ENCODE measurements around the gene RAB4A. TPM values are rescaled to one million over a fixed set of nuclear protein-coding genes. Genes with fewer than 3 reads are reported as not detected.

Gene RAB4A
- total RNA-seq, 3 donors from 2014 or later, result 27.5 to 47.8 (median 42.1) TPM

DNA sequence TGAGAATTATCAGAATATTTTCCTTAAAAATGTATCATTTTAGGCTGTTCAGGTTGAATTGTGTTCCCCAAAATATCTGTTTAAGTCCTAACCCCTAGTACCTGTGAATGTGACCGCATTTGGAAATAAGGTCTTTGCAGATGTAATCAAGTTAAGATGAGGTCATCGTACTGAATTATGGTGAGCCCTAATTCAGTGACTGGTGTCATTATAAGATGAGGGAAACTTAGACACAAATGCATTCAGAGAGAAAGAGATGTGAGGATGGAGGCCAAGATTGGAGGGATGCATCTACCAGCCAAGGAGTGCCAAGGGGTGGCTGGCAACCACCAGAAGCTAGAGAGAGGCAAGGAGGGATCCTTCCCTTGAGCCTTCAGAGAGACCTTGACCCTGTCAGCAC lies 4.1 kb downstream of the RAB4A start:
- Histone ChIP-seq H3K4me1 (peaks cover 3 to 7% of the 10 kb centered on the region in 2 donors), H3K36me3 (no peaks in the 10 kb centered on the region), H3K27ac (no peak overlapping the region), H3K27me3 (no peaks in the 10 kb centered on the region), H3K4me3 (no peak overlapping the region), H3K9me3 (no peaks in the 10 kb centered on the region)
- DNase-seq (ENCODE audit: low spot score in 2 of 2), result no peak
- intact Hi-C loops (cut with DNase I; ENCODE audit: low total_unique reads), result no loop called here
- no peak for TF ChIP-seq POLR2A (IDR thresholded peaks at IDR 0.05)
- TF ChIP-seq, protein P1, sequence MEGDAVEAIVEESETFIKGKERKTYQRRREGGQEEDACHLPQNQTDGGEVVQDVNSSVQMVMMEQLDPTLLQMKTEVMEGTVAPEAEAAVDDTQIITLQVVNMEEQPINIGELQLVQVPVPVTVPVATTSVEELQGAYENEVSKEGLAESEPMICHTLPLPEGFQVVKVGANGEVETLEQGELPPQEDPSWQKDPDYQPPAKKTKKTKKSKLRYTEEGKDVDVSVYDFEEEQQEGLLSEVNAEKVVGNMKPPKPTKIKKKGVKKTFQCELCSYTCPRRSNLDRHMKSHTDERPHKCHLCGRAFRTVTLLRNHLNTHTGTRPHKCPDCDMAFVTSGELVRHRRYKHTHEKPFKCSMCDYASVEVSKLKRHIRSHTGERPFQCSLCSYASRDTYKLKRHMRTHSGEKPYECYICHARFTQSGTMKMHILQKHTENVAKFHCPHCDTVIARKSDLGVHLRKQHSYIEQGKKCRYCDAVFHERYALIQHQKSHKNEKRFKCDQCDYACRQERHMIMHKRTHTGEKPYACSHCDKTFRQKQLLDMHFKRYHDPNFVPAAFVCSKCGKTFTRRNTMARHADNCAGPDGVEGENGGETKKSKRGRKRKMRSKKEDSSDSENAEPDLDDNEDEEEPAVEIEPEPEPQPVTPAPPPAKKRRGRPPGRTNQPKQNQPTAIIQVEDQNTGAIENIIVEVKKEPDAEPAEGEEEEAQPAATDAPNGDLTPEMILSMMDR (IDR thresholded peaks at IDR 0.05), result no peak
- TF ChIP-seq POLR2AphosphoS5 (IDR thresholded peaks at IDR 0.05), result no peak

GRCh38 chr1:229278120-229278741 lies 7.3 kb downstream of the RAB4A start:
- no peaks in the 10 kb centered on the region for H3K36me3 ChIP-seq
- no peak overlapping the region for H3K27ac ChIP-seq
- peaks cover 2 to 7% of the 10 kb centered on the region in 2 donors for H3K4me1 ChIP-seq

GRCh38 chr1:229279242-229279641 lies 8.3 kb downstream of the RAB4A start:
- Histone ChIP-seq H3K4me3 (no peak overlapping the region), H3K9me3 (no peaks in the 10 kb centered on the region), H3K36me3 (no peaks in the 10 kb centered on the region), H3K27ac (no peak overlapping the region), H3K27me3 (no peaks in the 10 kb centered on the region), H3K4me1 (peaks cover 2 to 7% of the 10 kb centered on the region in 2 donors)
- intact Hi-C loops (cut with DNase I; ENCODE audit: low total_unique reads), result no loop called here
- no peak for TF ChIP-seq POLR2AphosphoS5 (IDR thresholded peaks at IDR 0.05)
- TF ChIP-seq POLR2A (IDR thresholded peaks at IDR 0.05), result no peak
- TF ChIP-seq, protein P1 (IDR thresholded peaks at IDR 0.05), result no peak
- DNase-seq (ENCODE audit: low spot score in 2 of 2), result no peak

More at GRCh38 chr1:229278120-229278741, 7.3 kb downstream of the RAB4A start:
- H3K4me3 ChIP-seq, result no peak overlapping the region
- intact Hi-C loops (cut with DNase I; ENCODE audit: low total_unique reads), result no loop called here
- no peak for DNase-seq (ENCODE audit: low spot score in 2 of 2)
- no peaks in the 10 kb centered on the region for H3K9me3 ChIP-seq
- no peaks in the 10 kb centered on the region for H3K27me3 ChIP-seq
- TF ChIP-seq POLR2AphosphoS5 (IDR thresholded peaks at IDR 0.05), result no peak
- TF ChIP-seq, protein P1 (IDR thresholded peaks at IDR 0.05), result no peak
- TF ChIP-seq POLR2A (IDR thresholded peaks at IDR 0.05), result no peak

DNA sequence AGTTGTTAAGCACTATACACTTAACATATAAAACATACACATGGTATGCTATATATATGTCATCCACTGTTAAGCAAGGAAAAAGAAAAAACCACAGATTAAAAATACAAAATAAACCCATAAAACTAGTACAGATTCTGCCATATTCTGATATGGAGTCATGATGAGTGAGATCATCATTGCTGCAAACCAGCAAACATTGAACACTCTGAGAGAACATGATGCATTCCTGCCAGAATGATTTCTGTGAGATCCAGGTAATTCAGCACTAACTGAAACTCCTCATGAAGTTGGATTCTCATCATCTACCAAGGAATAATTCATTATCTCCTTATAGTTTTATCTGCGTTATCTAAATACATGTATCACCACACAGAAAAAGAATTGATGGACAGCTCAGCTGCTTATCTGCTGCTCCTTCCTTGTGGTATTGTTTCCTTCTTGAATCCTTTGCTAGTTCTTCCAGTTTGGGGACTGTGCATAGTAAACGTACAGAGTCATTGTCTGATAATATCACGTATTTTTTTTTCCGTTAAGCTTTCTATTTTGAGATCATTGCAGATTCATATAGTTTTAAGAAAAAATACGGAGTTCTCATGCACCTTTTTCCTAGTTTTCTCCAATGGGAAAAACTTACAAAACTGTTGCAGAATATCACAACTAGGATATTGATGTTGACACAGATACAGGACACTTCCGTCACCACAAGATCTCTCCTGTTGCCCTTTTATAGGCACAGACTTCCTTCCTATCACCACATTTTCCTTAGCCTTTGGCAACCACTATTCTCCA lies 9.3 kb downstream of the RAB4A start:
- no peak for DNase-seq (ENCODE audit: low spot score in 2 of 2)
- Histone ChIP-seq H3K36me3 (no peaks in the 10 kb centered on the region), H3K9me3 (no peaks in the 10 kb centered on the region), H3K27ac (no peak overlapping the region), H3K27me3 (no peaks in the 10 kb centered on the region), H3K4me1 (peaks cover 2 to 7% of the 10 kb centered on the region in 2 donors), H3K4me3 (no peak overlapping the region)
- TF ChIP-seq, protein P1 (IDR thresholded peaks at IDR 0.05), result no peak
- TF ChIP-seq POLR2A (IDR thresholded peaks at IDR 0.05) (no peak), POLR2AphosphoS5 (IDR thresholded peaks at IDR 0.05) (no peak)
- intact Hi-C loops (cut with DNase I; ENCODE audit: low total_unique reads), result no loop called here

DNA sequence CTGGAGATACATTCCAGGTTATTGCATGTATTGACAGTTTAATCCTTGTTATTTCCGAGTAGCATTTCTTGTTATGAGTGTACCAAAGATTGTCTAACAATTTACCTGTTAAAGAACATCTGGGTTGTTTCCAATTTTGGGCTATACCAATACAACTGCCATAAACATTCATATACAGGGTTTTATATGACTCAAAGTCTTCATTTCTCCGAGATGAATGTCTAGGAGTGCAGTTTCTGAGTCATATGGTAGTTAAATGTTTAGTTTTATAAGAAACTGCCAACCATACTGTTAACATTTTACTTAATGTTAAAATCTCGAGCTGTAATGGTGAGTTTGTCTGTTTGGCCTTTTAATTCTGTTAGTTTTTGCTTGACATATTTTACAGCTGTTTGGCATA lies 10.0 kb downstream of the RAB4A start:
- Histone ChIP-seq H3K4me1 (peaks cover 2 to 7% of the 10 kb centered on the region in 2 donors), H3K4me3 (no peak overlapping the region), H3K27ac (no peak overlapping the region), H3K36me3 (no peaks in the 10 kb centered on the region), H3K9me3 (no peaks in the 10 kb centered on the region), H3K27me3 (no peaks in the 10 kb centered on the region)
- intact Hi-C loops (cut with DNase I; ENCODE audit: low total_unique reads), result no loop called here
- no peak for DNase-seq (ENCODE audit: low spot score in 2 of 2)
- TF ChIP-seq, protein P1 (IDR thresholded peaks at IDR 0.05), result no peak
- TF ChIP-seq POLR2AphosphoS5 (IDR thresholded peaks at IDR 0.05) (no peak), POLR2A (IDR thresholded peaks at IDR 0.05) (no peak)

Data from breast epithelium (tissue), 4 donors.